Measurements from ENCODE around the gene PLEKHA3.

Gene PLEKHA3

DNA sequence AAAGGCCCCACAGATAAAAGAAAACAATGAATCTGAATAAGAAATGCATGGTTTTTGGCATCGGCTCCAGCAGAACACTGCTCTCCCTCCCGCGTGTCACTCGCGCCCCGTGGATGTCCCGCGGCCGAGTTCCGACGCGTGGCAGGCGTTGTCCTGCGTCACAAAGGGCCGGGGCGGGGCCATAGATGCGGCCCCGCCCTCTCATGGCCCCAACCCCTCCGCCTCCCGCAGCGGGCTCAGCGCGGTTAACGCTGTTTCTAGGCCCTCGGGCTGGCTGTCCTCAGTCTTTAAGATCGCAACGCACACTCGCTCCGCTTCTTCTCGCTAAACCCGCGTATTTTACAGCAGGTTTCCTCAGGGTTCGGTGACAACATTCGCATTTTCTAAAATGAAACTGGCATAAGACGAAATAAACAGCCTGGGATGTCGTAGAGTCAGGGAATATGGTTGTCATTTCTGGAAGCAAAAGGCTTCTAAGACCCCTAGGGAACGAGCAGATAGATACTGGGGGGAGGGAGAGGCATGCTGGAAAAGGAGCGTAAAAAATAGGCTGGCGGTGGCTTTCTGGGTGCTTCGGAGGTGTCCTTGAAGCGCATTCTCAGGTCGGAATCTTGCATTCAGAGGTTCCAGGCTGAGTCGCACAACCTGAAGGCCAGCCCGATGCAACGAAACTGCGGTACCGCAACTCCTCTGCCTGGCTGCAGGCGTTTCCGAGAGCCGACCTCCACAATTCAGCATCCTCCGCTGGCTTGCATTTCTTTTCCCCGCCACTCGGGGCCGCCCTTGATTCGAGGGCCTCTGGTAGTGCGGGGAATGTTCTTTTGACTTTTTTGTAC lies 1.6 kb upstream of the PLEKHA3 start, which contains the start of gene FKBP7:
Gene FKBP7, minus strand, starts transcription at position 162 of the 836 bp plus-strand sequence. Its CDS starts 101 bp downstream, at position 61.
- peak; percentile 75 for DNase-seq (ENCODE audit: low read depth)
- TF ChIP-seq, protein P1, sequence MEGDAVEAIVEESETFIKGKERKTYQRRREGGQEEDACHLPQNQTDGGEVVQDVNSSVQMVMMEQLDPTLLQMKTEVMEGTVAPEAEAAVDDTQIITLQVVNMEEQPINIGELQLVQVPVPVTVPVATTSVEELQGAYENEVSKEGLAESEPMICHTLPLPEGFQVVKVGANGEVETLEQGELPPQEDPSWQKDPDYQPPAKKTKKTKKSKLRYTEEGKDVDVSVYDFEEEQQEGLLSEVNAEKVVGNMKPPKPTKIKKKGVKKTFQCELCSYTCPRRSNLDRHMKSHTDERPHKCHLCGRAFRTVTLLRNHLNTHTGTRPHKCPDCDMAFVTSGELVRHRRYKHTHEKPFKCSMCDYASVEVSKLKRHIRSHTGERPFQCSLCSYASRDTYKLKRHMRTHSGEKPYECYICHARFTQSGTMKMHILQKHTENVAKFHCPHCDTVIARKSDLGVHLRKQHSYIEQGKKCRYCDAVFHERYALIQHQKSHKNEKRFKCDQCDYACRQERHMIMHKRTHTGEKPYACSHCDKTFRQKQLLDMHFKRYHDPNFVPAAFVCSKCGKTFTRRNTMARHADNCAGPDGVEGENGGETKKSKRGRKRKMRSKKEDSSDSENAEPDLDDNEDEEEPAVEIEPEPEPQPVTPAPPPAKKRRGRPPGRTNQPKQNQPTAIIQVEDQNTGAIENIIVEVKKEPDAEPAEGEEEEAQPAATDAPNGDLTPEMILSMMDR (conservative IDR thresholded peaks at IDR 0.05; ENCODE audit: control insufficient read depth, insufficient read depth, low read depth, low read length): peak; percentile 67
- peak within 1 kb of the TSS; percentile 99 for H3K4me3 ChIP-seq (ENCODE audit: control insufficient read depth, low read depth, low read length)

DNA sequence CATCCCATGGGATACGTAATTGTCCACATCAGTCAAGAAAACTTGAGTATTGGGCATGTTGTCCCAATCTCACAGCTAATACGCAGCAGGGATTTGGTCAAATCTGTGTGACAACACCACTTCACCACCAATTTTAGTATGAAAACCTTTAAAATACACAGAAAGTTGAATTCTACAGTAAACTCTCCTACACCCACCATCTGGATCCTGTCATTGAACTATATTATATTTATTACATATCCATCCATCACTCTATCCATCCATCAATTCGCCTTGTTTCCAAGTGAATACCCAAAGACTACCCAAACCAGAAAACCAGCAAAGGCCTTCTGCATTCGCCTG lies 1.0 kb upstream of the PLEKHA3 start:
- TF ChIP-seq, protein P1 (conservative IDR thresholded peaks at IDR 0.05; ENCODE audit: control insufficient read depth, insufficient read depth, low read depth, low read length): no peak
- DNase-seq (ENCODE audit: low read depth): no peak
- no peak overlapping the region for H3K4me3 ChIP-seq (ENCODE audit: control insufficient read depth, low read depth, low read length)

DNA sequence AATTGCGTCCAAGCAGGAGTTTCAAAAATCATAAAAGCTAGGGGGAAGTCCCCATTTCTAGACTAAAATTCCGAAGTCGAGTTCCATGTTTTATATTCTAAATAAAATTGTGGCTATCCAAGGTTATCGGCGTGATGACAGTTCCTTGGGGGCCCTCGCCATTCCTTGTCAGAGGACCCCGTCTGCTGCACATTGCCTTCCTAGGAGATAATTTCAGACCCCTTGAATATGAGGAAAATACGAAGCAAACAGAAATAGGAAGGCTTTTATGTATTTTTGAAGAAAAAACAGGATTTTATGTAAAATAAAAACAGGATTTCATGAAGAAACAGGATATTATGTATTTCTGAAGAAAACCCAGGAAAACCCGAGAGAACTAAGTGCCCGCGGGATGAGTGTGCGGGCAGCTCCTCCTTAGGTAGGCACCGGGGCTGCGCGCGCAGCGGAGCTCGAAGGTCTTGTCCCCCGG lies 465 bp upstream of the PLEKHA3 start:
- DNase-seq (ENCODE audit: low read depth): no peak
- TF ChIP-seq, protein P1 (conservative IDR thresholded peaks at IDR 0.05; ENCODE audit: control insufficient read depth, insufficient read depth, low read depth, low read length): no peak
- peak overlapping the region; percentile 44 for H3K4me3 ChIP-seq (ENCODE audit: control insufficient read depth, low read depth, low read length)

DNA sequence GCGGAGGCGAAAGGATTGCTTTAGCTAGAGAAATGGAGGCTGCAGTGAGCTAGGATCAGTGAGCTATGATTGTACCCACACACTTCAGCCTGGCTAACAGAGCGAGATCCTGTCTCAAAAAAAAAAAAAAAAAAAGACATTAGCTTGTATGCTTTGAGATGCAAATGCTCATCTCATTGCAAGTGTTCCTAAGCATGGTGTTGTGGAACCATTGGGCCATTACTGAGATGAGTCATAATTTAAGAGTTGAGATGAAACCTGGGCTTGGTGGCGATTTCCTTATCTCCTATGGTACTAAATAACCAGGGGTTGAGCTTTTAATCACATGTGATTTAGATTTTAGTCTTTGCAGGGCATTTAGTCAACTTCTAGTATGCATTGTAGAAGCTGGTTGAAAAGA lies 2.2 kb downstream of the PLEKHA3 start:
- TF ChIP-seq, protein P1 (conservative IDR thresholded peaks at IDR 0.05; ENCODE audit: control insufficient read depth, insufficient read depth, low read depth, low read length): no peak
- H3K4me3 ChIP-seq (ENCODE audit: control insufficient read depth, low read depth, low read length): no peak overlapping the region
- DNase-seq (ENCODE audit: low read depth): peak; percentile 15

DNA sequence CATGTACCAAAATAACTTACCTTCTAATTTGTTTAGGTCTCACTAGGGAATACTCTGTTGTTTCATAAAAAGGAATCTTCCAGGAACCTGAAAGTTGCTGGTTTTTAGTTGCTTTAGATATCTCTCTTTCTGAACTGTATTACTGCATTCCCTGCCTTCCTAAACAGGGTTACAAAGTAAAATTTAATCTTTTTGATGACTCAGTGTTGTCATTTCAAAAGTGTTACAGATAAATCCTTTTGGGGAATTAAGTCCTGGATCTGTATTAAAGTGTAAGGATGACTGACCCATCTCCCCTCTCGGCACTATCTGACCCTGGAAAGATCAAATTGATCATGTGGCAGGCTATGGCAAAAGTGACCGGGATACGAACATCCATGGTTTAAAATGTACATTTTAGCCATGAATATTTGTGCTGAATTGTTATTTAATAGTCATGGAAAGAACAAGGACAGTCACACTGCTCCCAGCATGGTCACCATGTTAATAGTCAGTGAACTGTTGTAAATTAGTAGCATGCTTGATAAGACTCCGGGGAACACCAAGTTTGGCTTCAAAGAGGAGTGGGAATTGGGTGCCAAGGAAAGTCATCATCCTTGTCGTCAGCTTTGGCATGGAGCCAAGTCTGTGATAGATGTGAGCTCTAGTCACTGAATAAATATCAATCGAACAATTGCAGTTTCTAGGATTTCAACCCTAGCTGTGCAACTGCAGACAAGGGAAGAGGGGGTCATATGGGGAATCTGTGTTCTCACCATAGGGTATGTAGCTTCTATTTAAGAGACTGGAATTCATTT lies 4.2 kb downstream of the PLEKHA3 start:
- no peak overlapping the region for H3K4me3 ChIP-seq (ENCODE audit: control insufficient read depth, low read depth, low read length)
- peak; percentile 74 for DNase-seq (ENCODE audit: low read depth)
- TF ChIP-seq, protein P1 (conservative IDR thresholded peaks at IDR 0.05; ENCODE audit: control insufficient read depth, insufficient read depth, low read depth, low read length): no peak

DNA sequence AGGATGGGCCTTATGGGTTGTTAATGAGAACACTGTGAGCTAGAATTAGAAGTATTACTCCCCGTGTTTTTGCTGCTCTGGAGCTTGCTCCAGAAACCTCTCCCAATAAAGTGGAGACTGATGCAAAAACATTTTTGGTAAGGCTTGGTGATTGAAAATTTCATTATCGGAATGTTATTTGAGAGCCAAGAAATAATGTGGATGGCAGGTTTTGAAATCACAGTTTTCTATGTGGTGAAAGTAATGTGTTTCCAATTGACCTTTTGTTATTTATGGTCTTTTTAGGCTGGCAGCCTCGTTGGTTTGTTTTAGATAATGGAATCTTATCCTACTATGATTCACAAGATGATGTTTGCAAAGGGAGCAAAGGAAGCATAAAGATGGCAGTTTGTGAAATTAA lies 5.1 kb downstream of the PLEKHA3 start:
- DNase-seq (ENCODE audit: low read depth): peak; percentile 20
- H3K4me3 ChIP-seq (ENCODE audit: control insufficient read depth, low read depth, low read length): no peak overlapping the region
- TF ChIP-seq, protein P1 (conservative IDR thresholded peaks at IDR 0.05; ENCODE audit: control insufficient read depth, insufficient read depth, low read depth, low read length): no peak
